H1 (cell line): ENCODE results near the gene LSM14B.

Experiments
- CEBPB ChIP-seq: IDR thresholded peaks from 2 replicates; pipeline ENCODE4 v1.6.1; 2012; ENCODE audit warnings: low read depth, low read length
- CHD2 ChIP-seq: IDR thresholded peaks from 2 replicates; pipeline ENCODE4 v1.6.1; 2012; ENCODE audit warnings: low read length, improper control_type of control experiment
- CTCF ChIP-seq, 3 experiments: IDR thresholded peaks; 1 replicate in 2 of 3; 2 replicates in 1 of 3; pipeline versions ENCODE4 v1.5.1 to v1.6.1; 2011; ENCODE audit warnings: low read length in 3 of 3, mild to moderate bottlenecking in 3 of 3, inconsistent platforms in 2 of 3, low read depth in 1 of 3, moderate library complexity in 1 of 3; ENCODE audit not compliant: insufficient read depth in 1 of 3; ENCODE audit errors: control extremely low read depth in 1 of 3
- GTF2F1 ChIP-seq: IDR thresholded peaks from 2 replicates; pipeline ENCODE4 v1.6.1; 2012; ENCODE audit warnings: low read depth, low read length, improper control_type of control experiment, borderline replicate concordance
- JUND ChIP-seq: IDR thresholded peaks from 2 replicates; pipeline ENCODE4 v1.6.1; 2011; ENCODE audit warnings: mild to moderate bottlenecking, improper control_type of control experiment, low read length
- POLR2A ChIP-seq, 2 experiments: IDR thresholded peaks; 1 replicate in 1 of 2; 2 replicates in 1 of 2; pipeline ENCODE4 v1.6.1; 2011; ENCODE audit warnings: low read depth in 2 of 2, low read length in 2 of 2, mild to moderate bottlenecking in 2 of 2; ENCODE audit errors: control extremely low read depth in 1 of 2
- SIN3A ChIP-seq, 2 experiments: IDR thresholded peaks in 1 of 2; conservative IDR thresholded peaks in 1 of 2; 2 replicates each; pipeline ENCODE4 v1.6.1; 2011 to 2012; ENCODE audit warnings: low read length in 2 of 2, improper control_type of control experiment in 1 of 2, low read depth in 1 of 2, mild to moderate bottlenecking in 1 of 2

- no peak for TF ChIP-seq JUND
- no peak for TF ChIP-seq CHD2
- no peak for TF ChIP-seq CEBPB
- TF ChIP-seq SIN3A (conservative IDR thresholded peaks at IDR 0.05 in 1 of 2, IDR thresholded peaks at IDR 0.05 in 1 of 2; ENCODE audit: low read depth in 1 of 2, low read length in 2 of 2): no peak
- TF ChIP-seq CTCF (IDR thresholded peaks at IDR 0.05; ENCODE audit: control extremely low read depth in 1 of 3, insufficient read depth in 1 of 3, low read depth in 1 of 3, low read length in 3 of 3): no peak
- TF ChIP-seq POLR2A (IDR thresholded peaks at IDR 0.05; ENCODE audit: control extremely low read depth in 1 of 2, low read depth in 2 of 2, low read length in 2 of 2): no peak
- no peak for TF ChIP-seq GTF2F1
Measured at GRCh38 chr20:62147528-62147927, 25.3 kb downstream of the LSM14B start.
